NOMO-1 treated with DMSO at 0.1 percent for 48 hours (cell line): ENCODE data around the gene RASL11B.

ENCODE experiments used
- DNase-seq: peaks from one replicate; lab custom pipeline; 2025; ENCODE audit not compliant: unreplicated experiment; lab: John Stamatoyannopoulos, UW

The RASL11B gene

GRCh38 chr4:52843351-52843750 lies 18.8 kb upstream of the RASL11B start:
- DNase-seq: no peak

DNA sequence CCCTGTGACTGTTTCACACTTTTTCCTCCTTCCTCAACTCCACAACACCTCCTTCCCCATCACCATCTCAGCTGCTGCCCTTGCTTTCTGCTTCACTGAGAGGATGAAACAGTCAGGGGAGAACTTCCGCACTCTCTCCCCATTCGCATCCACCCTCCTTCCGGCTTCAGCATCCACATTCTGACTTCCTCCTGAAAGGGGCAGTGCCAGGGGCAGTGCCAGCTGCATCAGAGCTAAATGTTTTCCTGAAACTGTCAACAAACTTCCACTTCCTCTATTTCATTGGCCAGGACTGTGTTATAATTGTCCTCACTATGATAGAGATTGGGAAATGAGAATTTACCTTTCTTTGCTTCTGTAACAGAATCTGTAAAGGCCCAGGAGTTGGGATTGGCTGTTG lies 18.2 kb upstream of the RASL11B start:
- DNase-seq: peak; percentile 82

DNA sequence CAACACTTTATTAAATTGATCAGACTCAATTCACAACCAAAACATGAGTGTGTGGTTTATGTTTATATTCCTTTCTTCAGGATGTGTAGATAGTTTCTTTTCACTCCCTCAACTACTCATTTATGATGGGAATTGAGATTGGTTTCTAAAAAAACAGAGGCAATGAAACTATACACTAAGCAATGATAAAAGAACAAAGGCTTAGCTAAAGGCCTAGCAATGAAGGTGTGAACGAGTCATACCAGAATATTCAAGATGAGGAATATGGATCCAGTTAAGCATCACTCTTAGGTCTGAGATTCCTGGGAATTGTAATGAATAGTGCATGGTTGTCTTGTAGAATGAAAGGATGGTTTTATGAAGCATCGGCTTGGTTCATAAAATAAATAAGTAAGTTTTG lies 17.5 kb upstream of the RASL11B start:
- no peak for DNase-seq

GRCh38 chr4:52846502-52846901 lies 15.6 kb upstream of the RASL11B start:
- DNase-seq: no peak

DNA sequence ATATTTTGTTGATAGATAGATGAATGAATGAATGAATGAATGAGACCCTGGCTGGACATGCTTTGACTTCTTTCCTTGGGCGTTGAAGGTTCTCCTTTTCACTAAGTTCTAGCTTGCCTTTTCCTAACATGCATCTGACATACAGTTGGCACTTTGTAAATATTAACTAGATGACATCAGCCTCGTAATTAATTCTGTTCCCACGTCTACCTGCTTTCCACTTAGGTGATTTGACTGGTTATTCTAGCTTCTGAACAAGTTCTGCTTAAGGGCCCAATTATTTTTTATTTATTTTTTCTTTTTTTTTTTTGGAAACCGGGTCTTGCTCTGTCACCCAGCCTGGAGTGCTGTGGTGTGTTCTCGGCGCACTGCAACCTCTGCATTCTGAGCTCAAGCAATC lies 13.9 kb upstream of the RASL11B start:
- DNase-seq: no peak

DNA sequence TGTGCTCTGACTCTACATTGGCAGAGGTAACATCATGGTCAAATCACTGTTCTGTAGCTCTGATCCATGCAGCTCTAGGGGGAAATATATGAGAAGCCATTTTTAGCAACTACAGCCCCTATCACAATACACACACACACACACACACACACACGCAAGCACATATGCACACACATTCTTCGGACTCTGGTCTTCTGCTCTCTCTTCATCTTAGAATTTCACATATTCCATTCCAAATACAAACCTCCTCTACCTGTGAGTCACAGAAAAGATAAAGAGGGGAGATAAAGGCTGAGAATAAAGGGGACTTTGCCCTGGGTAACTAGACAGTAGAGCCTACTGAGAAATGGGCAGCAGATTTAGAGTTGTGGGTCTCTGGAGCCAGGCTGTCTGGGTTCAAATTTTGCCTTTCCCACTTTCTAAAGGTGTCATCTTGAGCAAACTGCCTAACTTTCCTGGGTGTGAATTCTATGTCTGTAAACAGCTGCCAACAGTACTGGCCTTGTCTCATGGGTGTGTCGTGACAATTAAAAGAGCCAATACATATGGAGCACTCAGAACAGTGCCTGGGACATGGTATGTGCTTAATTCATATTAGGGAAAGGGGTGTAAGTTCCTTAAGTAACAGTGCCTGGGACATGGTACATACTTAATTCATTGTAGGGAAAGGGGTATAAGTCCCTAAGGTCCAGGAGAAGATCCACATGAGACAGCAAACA lies 11.6 kb upstream of the RASL11B start:
- no peak for DNase-seq

GRCh38 chr4:52852041-52852440 lies 10.1 kb upstream of the RASL11B start:
- DNase-seq: no peak

- no peak for DNase-seq
Measured at GRCh38 chr4:52852711-52853110, 9.4 kb upstream of the RASL11B start.

GRCh38 chr4:52853351-52853750 lies 8.8 kb upstream of the RASL11B start:
- peak; percentile 44 for DNase-seq

GRCh38 chr4:52856801-52857200 lies 5.3 kb upstream of the RASL11B start:
- DNase-seq: no peak

- DNase-seq: no peak
Measured at GRCh38 chr4:52860361-52860760, 1.8 kb upstream of the RASL11B start.

DNA sequence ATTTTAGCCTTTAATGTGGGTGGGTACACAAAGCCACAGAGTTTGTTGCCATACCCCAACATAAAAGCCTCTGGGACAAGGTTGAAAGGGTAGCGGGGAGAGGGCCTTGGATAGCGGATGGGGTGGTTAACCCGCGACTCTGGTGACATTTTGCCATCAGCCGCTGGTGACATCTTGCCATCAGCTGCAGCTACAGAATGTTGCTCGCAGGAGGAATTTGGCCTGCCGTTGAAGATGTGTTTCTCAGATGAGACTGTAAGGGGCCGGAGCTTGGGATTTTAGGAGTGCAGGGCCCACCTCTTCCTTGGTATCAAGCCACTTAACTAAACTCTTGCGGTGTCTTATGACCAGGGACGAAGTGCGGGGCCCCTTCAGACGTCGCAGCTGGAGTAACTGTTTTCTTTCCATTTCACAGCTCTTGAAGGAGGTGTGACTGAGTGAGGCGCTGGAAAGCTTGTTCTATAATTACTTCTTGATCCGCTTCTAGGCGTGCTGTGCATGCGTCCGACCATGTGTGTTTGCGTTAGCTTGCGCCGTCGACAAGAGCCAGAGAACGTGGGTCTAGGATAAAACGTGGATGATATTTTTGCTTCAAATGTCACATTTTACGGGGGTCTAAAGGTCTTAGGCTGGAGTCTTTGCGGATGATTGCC lies 820 bp upstream of the RASL11B start:
- no peak for DNase-seq

GRCh38 chr4:52862639-52863161 lies 583 bp downstream of the RASL11B start:
- no peak for DNase-seq

GRCh38 chr4:52863324-52863723 lies 1.2 kb downstream of the RASL11B start:
- DNase-seq: no peak

DNA sequence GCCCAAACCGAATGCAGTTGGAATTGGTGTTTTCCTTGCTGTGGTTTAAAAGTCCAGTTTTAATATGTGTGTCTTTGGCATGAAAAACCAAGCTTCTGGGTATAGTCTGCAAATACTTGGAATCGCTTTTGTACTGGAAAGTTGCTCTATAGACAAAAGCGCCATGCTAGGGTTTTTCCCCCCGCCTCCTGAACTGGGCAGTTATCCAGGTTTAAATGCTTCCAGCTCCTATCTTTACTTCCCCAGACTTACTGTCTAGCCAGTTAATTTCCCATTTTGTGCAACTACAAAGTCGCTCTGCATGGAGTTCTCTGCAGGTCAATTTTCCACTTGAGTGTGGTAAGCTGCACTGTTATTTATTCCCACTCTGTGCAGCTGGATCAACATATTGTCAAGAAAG lies 2.7 kb downstream of the RASL11B start:
- DNase-seq: no peak

GRCh38 chr4:52865300-52865699 lies 3.2 kb downstream of the RASL11B start:
- DNase-seq: no peak

- no peak for DNase-seq
Measured at GRCh38 chr4:52866734-52867133, 4.6 kb downstream of the RASL11B start.

- DNase-seq: no peak
Measured at GRCh38 chr4:52867163-52867562, 5.0 kb downstream of the RASL11B start.

GRCh38 chr4:52868133-52868532 lies 6.0 kb downstream of the RASL11B start:
- no peak for DNase-seq

DNA sequence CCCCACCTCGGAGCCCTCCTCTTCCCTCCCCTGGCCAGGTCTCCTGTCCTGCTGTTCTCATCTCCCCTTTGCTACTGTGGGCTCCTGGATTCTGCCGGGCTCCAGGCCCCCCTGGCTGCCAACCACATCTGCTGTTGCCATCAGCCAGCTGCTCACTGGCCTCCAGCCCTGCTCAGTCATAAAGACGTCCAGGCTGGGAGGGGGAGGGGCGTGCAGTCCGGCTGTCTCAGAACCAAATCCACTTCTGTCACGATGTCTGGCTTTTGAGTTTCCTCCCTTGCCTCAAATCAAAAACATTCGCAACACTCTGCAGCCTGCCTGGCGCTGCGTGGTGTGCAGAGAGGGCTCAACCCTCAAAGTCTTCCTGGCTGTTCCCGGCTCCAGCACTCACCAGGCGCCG lies 7.1 kb downstream of the RASL11B start:
- DNase-seq: no peak

GRCh38 chr4:52869656-52870055 lies 7.5 kb downstream of the RASL11B start:
- no peak for DNase-seq

DNA sequence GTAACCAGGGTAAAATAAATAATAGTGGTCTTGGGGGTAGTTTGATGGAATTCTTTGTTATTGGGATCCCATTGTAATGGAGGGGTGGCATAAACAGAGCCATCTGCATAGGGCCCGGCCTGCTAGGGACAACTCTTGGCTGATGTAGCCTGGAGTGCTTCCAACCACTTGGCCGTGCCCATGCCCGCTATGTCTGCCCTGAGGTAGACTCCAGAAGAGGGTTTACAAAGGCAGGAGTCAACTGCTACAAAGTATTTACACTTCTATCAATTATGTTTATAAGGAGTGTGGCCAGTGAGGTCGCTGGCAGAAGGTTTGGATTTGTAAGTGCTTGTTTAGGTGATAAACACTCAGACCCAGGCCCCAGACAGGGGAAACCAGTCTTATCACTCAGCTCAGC lies 8.1 kb downstream of the RASL11B start:
- DNase-seq: no peak

DNA sequence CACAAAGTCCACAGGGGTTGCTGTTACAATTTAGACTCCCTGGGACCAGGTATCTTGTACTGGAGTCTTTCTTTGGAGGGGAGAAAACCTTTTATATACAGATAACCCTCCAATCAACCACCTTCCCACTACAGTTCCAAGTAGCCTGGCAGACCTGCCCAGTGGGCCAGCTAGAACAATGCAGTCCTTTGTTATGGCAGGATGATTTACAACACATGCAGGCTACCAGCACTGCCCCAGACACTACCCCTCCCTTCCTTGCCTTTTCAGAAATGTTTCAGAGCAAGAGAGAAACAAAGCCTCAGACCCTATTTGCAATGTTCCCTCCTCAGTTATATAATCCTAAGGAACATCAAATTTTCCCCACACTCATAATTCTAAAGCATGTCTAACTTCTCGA lies 11.1 kb downstream of the RASL11B start:
- DNase-seq: no peak
